Smooth muscle cell of the pulmonary artery (primary cell): Measurements from ENCODE around the gene ITPRID1. TPM values are rescaled to one million over a fixed set of nuclear protein-coding genes. Genes with fewer than 3 reads are reported as not detected.

Experiments
- total RNA-seq: library from RNA; depleted of rRNA; stranded (reverse); fragments of >200 nt; gene quantifications from 2 replicates; pipeline ENCODE4 v1.2.3, GENCODE V29; 2014

ITPRID1 gene
- total RNA-seq = not detected in 2 replicates

DNA sequence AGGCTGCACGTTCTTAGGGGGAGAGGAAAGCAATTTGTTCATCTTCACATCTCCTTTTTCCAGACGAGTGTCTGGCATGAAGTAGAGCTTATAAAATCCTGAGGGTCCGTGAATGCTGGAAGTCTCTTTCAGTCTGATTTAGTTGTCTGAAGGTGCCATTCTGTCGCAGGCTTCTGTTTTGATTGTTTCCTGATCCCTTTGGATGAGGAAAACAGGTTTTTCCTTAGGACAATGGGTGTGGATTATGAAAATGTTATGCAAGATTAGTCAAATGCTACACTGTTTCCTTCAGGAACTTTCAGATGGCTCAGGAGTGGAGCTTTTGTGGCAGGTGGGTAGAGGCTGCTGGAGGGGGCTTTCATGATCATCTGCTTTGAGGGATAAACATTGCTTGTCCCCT lies at the start of gene ITPRID1:
ITPRID1 (plus strand) TSS at position 301 of the 400 bp plus-strand sequence. CDS start 38,935 bp downstream, outside the sequence.

DNA sequence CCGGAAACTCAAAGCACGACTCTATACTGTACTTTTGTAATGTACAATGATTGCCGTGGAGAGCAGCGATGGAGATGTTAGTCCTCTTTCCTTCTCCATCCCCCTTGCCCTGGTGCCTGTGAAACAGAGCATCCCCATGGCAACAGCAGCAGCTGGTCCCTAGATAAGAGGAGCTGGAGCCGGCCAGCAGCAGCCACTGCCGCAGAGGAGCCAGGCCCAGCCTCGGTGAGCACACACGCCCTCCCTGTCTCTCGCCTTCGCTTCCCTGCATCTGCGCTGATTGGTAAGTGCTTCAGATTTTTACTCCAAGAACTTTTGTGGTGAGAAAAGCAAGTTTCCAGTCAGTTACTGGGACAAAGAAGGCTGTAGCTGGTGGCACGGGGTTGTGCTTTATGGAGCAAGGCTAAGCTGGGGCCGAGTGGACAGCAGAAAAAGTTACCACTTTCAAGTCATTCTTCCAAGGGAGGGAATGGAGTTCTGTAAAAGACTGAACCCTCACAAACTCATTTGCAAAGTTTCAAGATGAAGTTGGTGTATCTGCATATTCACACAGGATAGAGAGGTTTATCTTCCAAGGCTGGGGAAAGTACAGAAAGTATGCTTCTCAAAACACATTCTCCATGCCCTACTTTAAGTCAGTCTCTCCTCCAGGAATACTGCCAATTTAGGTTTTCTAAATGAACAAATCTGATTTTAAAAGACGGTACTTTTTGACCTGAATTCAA lies 173.3 kb downstream of the ITPRID1 start, which contains the start of gene PPP1R17:
PPP1R17 (plus strand) TSS at position 192 of the 725 bp plus-strand sequence. CDS start 5,227 bp downstream, outside the sequence.

Other genes starting within 250 kb of the ITPRID1 start
- gene NEUROD6, start 173.4 kb upstream of the ITPRID1 start, total RNA-seq = not detected in 2 replicates
- not detected in 2 replicates for gene PPP1R17, start 173.1 kb downstream of the ITPRID1 start, total RNA-seq